Mesodermal cell (in vitro differentiated cells): ENCODE measurements around the gene CYTIP.

ENCODE experiments used
- H3K27ac ChIP-seq: 2 replicates; pipeline ENCODE4 v1.7.0; 2013; ENCODE audit warnings: mild to moderate bottlenecking, low read depth, low read length, moderate library complexity; ENCODE audit not compliant: severe bottlenecking
- H3K36me3 ChIP-seq: 2 replicates; pipeline ENCODE4 v1.7.1; 2013; ENCODE audit warnings: mild to moderate bottlenecking, low read length, moderate library complexity; ENCODE audit not compliant: control insufficient read depth, insufficient read depth
- H3K4me1 ChIP-seq: one replicate; pipeline ENCODE4 v1.7.1; 2013; ENCODE audit warnings: mild to moderate bottlenecking, low read length; ENCODE audit not compliant: insufficient read depth, control insufficient read depth, poor library complexity, severe bottlenecking
- H3K4me3 ChIP-seq: 2 replicates; pipeline ENCODE4 v1.7.0; 2013; ENCODE audit warnings: low read length, control low read depth, mild to moderate bottlenecking; ENCODE audit not compliant: insufficient read depth, poor library complexity, severe bottlenecking; ENCODE audit errors: extremely low read depth
- H3K9me3 ChIP-seq: 2 replicates; pipeline ENCODE4 v1.7.1; 2013; ENCODE audit warnings: mild to moderate bottlenecking, low read length, moderate library complexity; ENCODE audit not compliant: control insufficient read depth
- WGBS, 2 experiments: methylation state at CpG; one replicate each; pipeline ENCODE4 v1.1.5; 2013; ENCODE audit warnings: missing lambda C conversion rate in 2 of 2; ENCODE audit not compliant: insufficient coverage in 2 of 2; 5-methylcytosine and 5-hydroxymethylcytosine counted together

Gene CYTIP

GRCh38 chr2:157476953-157477709 lies 33.2 kb upstream of the CYTIP start:
- Histone ChIP-seq H3K4me1 (no peaks in the 10 kb centered on the region), H3K9me3 (no peaks in the 10 kb centered on the region), H3K27ac (no peak overlapping the region), H3K4me3 (no peak overlapping the region), H3K36me3 (no peaks in the 10 kb centered on the region)

- H3K4me1 ChIP-seq = no peaks in the 10 kb centered on the region
- H3K4me3 ChIP-seq = no peak overlapping the region
- H3K27ac ChIP-seq = no peak overlapping the region
- H3K9me3 ChIP-seq = no peaks in the 10 kb centered on the region
- WGBS, 2 experiments = 93 to 97% methylated on average over 9 of the region's 12 CpGs
- H3K36me3 ChIP-seq = no peaks in the 10 kb centered on the region
Measured at GRCh38 chr2:157475722-157476390, 32.0 kb upstream of the CYTIP start.

- Histone ChIP-seq H3K4me3 (no peak overlapping the region), H3K27ac (no peak overlapping the region), H3K4me1 (peaks cover 9% of the 10 kb centered on the region), H3K36me3 (no peaks in the 10 kb centered on the region), H3K9me3 (no peaks in the 10 kb centered on the region)
Measured at GRCh38 chr2:157473581-157473980, 29.7 kb upstream of the CYTIP start.

- no peak overlapping the region for H3K4me3 ChIP-seq
- H3K36me3 ChIP-seq = no peaks in the 10 kb centered on the region
- peaks cover 9% of the 10 kb centered on the region for H3K4me1 ChIP-seq
- H3K27ac ChIP-seq = no peak overlapping the region
- no peaks in the 10 kb centered on the region for H3K9me3 ChIP-seq
- WGBS, 2 experiments = 94 to 96% methylated on average over 3 of the region's 3 CpGs
Measured at GRCh38 chr2:157471078-157471477, 27.2 kb upstream of the CYTIP start.

- Histone ChIP-seq H3K9me3 (no peaks in the 10 kb centered on the region), H3K27ac (no peak overlapping the region)
Measured at GRCh38 chr2:157470321-157470720, 26.4 kb upstream of the CYTIP start.

GRCh38 chr2:157469726-157470125 lies 25.8 kb upstream of the CYTIP start:
- H3K4me1 ChIP-seq = peaks cover 9% of the 10 kb centered on the region
- no peaks in the 10 kb centered on the region for H3K9me3 ChIP-seq
- H3K27ac ChIP-seq = no peak overlapping the region
- H3K4me3 ChIP-seq = no peak overlapping the region
- no CpG with 5 or more reads among the region's 1 CpG for WGBS, 2 experiments
- no peaks in the 10 kb centered on the region for H3K36me3 ChIP-seq

More at GRCh38 chr2:157470321-157470720, 26.4 kb upstream of the CYTIP start:
- Histone ChIP-seq H3K4me3 (no peak overlapping the region), H3K4me1 (peaks cover 9% of the 10 kb centered on the region), H3K36me3 (no peaks in the 10 kb centered on the region)

GRCh38 chr2:157468931-157469708 lies 25.2 kb upstream of the CYTIP start:
- H3K4me3 ChIP-seq = no peak overlapping the region
- H3K9me3 ChIP-seq = no peaks in the 10 kb centered on the region
- WGBS, 2 experiments = 89 to 100% methylated on average over 2 to 4 of the region's 8 CpGs
- H3K4me1 ChIP-seq = peaks cover 9% of the 10 kb centered on the region
- H3K36me3 ChIP-seq = no peaks in the 10 kb centered on the region
- no peak overlapping the region for H3K27ac ChIP-seq

GRCh38 chr2:157466764-157467163 lies 22.9 kb upstream of the CYTIP start:
- no peak overlapping the region for H3K4me3 ChIP-seq
- H3K9me3 ChIP-seq = no peaks in the 10 kb centered on the region
- H3K4me1 ChIP-seq = peaks cover 9% of the 10 kb centered on the region
- no peaks in the 10 kb centered on the region for H3K36me3 ChIP-seq
- WGBS, 2 experiments = 80 to 92% methylated on average over 2 of the region's 5 CpGs
- H3K27ac ChIP-seq = no peak overlapping the region

GRCh38 chr2:157465554-157465953 lies 21.7 kb upstream of the CYTIP start:
- no peak overlapping the region for H3K4me3 ChIP-seq
- 83 to 100% methylated on average over 2 to 4 of the region's 5 CpGs for WGBS, 2 experiments
- peaks cover 9% of the 10 kb centered on the region for H3K4me1 ChIP-seq
- H3K27ac ChIP-seq = no peak overlapping the region
- H3K9me3 ChIP-seq = no peaks in the 10 kb centered on the region
- no peaks in the 10 kb centered on the region for H3K36me3 ChIP-seq

- no peak overlapping the region for H3K27ac ChIP-seq
- H3K36me3 ChIP-seq = no peaks in the 10 kb centered on the region
- 93% methylated on average over 3 of the region's 6 CpGs; no CpG with 5 or more reads in 1 of the 2 experiments for WGBS, 2 experiments
- H3K9me3 ChIP-seq = no peaks in the 10 kb centered on the region
- no peaks in the 10 kb centered on the region for H3K4me1 ChIP-seq
- H3K4me3 ChIP-seq = no peak overlapping the region
Measured at GRCh38 chr2:157463002-157463401, 19.1 kb upstream of the CYTIP start.

- Histone ChIP-seq H3K9me3 (no peaks in the 10 kb centered on the region), H3K4me1 (no peaks in the 10 kb centered on the region), H3K36me3 (no peaks in the 10 kb centered on the region), H3K27ac (no peak overlapping the region), H3K4me3 (no peak overlapping the region)
- WGBS, 2 experiments = no CpG with 5 or more reads among the region's 1 CpG
Measured at GRCh38 chr2:157460897-157461296, 17.0 kb upstream of the CYTIP start.
